Astrocyte (in vitro differentiated cells and primary cell): ENCODE measurements around the gene MEIS3.

Experiments
- CTCF ChIP-seq: IDR thresholded peaks from 2 replicates; pipeline ENCODE4 v1.5.1; 2011; ENCODE audit warnings: low read depth, mild to moderate bottlenecking, inconsistent platforms, low read length, moderate library complexity; ENCODE audit not compliant: insufficient read depth
- EZH2 ChIP-seq: IDR thresholded peaks from 2 replicates; pipeline ENCODE4 v1.6.1; 2012; ENCODE audit warnings: mild to moderate bottlenecking, low read length, inconsistent platforms; ENCODE audit not compliant: insufficient read depth

- TF ChIP-seq CTCF (no peak), EZH2 (peak; percentile 16)
Observed at GRCh38 chr19:47419030-47419783, at the start of gene MEIS3.
